NCI-H748 treated with DMSO at 0.1 percent for 48 hours (cell line): ENCODE measurements around the gene MDC1.

Source experiments
- DNase-seq: peaks from one replicate; lab custom pipeline; 2025; lab: John Stamatoyannopoulos, UW

The MDC1 gene

GRCh38 chr6:30747300-30747687, 30.2 kb upstream of the MDC1 start:
- DNase-seq = no peak

- DNase-seq = peak; percentile 26
Measured at GRCh38 chr6:30744054-30744805, 27.1 kb upstream of the MDC1 start, which contains the start of gene IER3. IER3 (minus strand) TSS chr6:30744547; CDS start chr6:30744518, 29 bp downstream.

- no peak for DNase-seq
Measured at GRCh38 chr6:30743099-30744053, 26.3 kb upstream of the MDC1 start.

- DNase-seq = peak; percentile 57
Measured at GRCh38 chr6:30742316-30743098, 25.4 kb upstream of the MDC1 start, which contains the start of gene FLOT1. FLOT1 (minus strand) TSS chr6:30742687; CDS start chr6:30742189, 498 bp downstream.

- DNase-seq = no peak
Measured at GRCh38 chr6:30741789-30742315, 24.8 kb upstream of the MDC1 start.

DNA sequence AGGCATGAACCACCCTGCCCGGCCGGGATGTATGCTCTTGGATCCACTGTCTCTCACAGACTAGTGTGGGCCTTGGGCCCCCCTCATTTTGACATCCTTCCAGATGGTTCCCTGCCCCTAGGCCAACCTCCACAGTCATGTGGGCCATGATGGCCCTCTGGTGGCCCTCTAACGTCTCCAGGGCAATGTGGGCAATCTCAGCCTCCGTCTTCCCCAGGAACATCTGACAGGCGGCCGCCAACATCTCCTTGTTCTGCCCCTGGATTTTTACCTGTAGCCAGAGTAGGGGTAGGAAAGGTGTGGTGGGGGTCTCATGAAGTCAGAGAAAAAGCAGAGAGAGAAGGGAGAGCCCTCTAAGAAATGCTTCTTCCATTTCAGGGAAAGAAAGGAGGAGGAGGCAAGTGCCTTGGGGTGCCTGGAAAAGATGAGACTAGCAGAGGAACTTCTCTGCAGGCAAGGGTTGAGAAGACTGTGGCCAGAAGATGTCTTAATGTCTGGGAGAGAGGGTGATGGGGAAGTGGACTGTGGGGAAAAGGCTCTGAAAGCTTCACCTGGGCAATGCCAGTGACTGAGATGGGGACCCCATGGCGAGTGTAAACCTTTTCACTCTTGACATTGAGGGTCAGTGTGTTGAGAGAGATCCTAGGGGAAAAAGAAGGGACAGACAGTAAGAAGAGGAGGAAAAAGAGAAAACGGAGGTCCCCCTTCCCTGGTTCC, 24.1 kb upstream of the MDC1 start:
- no peak for DNase-seq

- no peak for DNase-seq
Measured at GRCh38 chr6:30740540-30740870, 23.4 kb upstream of the MDC1 start.

GRCh38 chr6:30738532-30738931, 21.5 kb upstream of the MDC1 start:
- no peak for DNase-seq

DNA sequence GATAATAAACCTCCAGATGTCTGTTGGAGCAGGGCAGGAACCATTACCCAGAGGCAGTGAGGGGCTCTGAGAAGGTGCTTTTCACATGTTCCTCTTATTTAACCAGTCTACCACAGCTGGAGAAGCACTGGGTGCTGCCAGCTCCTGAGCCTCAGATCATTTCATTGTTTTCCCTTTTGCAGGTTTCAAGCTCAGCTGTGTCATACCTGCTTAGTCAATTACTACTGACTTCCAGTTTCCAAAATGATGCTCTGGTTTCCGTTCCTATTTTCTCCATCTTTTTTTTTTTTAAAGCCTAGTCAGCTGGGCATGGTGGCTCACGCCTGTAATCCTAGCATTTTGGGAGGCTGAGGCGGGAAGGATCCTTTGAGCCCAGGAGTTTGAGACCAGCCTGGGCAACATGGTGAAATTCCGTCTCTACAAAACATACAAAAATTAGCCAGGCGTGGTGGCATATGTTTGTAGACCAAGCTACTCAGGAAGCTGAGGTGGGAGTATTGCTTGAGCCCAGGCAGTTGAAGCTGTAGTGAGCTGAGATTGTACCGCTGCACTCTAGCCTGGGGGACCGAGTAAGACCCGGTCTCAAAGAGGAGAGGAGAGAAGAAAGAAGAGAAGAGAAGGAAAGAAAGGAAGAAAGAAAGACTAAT, 18.7 kb upstream of the MDC1 start:
- no peak for DNase-seq

DNA sequence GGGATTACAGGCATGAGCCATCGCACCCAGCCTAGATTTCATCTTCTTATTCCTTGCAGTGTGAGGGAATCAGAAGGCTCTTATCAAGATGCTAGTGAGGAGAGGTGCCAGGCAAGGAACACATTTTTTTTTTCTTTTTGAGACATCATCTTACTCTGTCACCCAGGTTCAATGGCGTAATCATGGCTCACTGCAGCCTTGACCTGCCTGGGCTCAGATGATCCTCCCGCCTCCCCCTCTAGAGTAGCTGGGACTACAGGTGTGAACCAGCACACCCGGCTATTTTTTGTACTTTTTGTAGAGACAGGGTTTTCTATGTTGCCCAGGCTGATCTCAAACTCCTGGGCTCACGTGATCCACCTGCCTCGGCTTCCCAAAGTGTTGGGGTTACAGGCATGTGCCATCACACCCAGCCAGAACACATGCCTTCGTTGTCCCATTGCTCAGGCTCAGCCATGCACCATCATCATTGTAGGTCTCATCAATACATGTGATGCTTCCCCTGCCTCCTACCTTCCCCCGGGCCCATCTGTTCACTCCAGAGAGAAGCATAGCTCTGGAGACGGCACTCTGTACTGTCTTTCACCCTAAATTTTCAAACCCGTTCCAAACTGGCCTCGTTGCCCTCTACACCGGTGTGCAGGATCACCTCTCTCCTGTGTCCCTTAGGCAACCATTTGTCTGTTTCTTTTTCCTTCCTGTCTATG, 15.3 kb upstream of the MDC1 start:
- DNase-seq = no peak

GRCh38 chr6:30730601-30731435, 13.7 kb upstream of the MDC1 start:
- DNase-seq = peak; percentile 32

- DNase-seq = no peak
Measured at GRCh38 chr6:30727920-30728553, 11.0 kb upstream of the MDC1 start.

DNA sequence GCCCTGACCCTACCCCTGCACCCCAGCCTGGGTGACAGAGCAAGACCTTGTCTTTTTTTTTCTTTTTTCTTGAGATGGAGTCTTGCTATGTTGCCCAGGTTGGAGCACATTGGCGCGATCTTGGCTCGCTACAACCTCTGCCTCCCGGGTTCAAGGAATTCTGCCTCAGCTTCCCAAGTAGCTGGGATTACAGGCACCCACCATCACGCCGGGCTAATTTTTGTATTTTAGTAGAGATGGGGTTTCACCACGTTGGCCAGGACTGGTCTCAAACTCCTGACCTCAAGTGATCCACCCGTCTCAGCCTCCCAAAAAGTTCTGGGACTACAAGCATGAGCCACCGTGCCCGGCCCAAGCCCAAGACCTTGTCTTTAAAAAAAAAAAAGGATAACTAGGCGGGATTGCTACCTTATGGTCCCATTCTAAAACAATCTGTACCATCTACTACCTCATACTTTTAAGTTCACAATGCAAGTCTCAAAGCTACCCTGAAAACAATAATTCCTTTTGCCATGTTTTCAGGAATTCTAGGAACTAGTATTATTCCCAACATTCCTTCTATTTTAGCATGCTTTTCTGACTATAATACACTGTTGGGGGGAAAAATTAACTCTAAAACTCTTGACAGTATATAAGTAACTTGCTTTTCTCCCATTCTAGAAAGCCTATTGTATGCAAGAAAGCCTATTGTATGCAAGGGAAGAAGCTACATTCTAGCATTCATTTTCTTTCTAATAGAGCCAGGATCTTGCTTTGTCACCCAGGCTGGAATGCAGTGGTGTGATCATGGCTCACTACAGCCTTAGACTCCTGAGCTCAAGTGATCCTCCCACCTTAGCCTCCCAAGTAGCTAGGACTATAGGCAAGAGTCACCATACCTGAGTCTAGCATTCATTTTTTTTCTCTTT, 9.7 kb upstream of the MDC1 start:
- DNase-seq = no peak

GRCh38 chr6:30725713-30726505, 8.8 kb upstream of the MDC1 start:
- DNase-seq = no peak

DNA sequence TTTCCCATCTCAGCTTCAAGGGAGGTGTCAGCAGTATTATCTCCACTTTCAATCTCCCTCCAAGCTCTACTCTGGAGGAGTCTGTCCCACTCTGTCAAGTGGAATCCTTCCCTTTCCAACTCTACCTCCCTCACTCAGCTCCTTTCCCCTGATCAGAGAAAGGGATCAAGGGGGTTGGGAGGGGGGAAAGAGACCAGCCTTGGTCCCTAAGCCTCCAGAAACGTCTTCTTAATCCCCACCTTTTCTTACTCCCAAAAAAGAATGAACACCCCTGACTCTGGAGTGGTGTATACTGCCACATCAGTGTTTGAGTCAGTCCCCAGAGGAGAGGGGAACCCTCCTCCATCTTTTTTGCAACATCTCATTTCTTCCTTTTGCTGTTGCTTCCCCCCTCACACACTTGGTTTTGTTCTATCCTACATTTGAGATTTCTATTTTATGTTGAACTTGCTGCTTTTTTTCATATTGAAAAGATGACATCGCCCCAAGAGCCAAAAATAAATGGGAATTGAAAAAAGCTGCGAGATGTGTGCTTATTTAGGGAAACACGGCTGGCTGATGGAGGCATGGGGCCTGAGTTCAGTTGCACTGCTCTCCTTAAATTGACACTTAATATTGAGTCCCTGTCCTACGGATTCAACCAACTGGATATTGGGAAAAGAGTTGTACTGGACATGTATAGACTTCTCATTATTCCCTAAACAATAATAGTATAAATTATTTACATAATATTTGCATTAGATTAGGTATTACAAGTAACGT, 8.0 kb upstream of the MDC1 start:
- DNase-seq = no peak
